ENCODE measurements around the gene URB1.
A peak's percentile ranks its signal among the peaks of the same experiment; 100 is the strongest.
"Not testable (repeated sequence)": the region's sequence is repeated elsewhere in the genome, so short reads cannot be mapped to it uniquely, and the experiment has no call there.

Gene URB1

DNA sequence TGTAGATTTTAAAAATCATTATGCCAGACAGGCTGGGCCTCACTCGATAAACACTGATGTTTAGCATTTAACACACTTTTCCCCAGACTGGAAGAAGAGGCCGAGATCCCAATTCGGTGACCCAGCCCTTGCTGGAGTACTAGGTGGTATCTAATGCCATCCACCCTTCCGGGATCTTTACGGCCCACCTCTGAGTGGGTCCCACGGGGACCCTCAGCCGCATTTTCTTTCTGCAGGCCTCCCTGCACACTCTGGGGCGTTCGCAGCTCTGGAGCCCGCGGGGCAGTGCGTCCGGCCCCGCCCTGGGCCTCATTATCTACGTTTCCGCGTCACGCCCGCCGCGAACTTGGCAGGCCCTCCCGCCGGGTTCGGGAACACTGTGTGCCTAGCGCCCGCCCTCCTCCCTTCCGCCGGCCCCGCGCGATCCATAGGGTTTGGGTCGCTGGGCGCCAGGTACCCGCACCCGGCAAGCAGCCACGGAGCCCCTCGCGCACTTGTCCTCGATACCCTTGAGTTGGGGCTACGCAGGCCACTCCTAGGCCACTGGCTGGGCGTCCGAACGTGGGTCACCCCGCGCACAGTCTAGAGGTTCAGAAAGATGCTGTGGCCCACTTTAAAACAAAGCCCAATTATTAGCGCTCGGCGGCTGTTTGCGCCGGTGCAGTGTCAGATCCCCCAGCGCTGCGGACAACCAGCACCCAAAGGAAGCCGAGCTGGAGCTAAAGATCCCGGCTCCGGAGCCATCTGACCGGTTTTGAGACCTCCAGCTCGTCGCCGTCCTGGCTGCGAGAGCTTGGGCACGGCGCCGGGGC lies 18.7 kb upstream of the URB1 start:
- peak; percentile 81 for DNase-seq (ENCODE audit: low spot score)

DNA sequence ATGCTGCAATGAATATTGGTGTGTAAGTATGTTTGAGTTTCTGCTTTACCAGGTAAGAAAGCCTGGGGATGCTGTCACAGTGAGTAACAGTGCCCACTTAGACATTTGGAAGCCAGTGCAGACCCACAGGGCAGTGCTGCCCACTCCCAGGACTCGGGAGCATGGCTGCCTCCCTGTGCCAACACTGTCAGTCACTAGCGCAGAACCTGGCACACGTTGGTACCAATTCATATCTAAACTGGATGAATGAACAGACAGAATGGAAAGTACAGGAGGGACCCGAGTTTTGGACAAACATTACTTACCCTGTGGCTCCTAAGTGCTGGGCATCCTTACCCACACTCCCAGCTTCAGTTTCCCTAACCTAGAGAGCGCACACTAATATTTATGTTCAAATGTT lies 18.1 kb upstream of the URB1 start:
- no peak for DNase-seq (ENCODE audit: low spot score)

DNA sequence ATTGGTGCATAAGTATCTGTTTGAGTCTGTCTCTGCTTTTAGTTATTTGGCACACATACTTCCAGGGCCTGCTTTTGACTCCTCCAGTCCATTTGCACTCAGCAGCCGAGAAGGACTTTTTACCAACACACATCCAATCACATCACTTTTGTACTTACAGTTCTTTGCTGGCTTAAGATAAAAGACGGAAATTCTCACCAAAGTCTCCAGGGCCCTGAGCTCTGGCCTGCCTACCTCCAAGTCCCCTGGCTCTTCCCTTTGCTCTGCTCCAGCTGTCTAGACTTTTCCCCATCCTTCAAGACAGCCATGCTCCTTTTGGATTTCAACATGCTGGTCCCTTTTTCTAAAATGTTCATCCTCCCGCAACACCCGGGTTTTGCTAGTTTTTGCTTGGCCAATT lies 17.5 kb upstream of the URB1 start:
- DNase-seq (ENCODE audit: low spot score): no peak

DNA sequence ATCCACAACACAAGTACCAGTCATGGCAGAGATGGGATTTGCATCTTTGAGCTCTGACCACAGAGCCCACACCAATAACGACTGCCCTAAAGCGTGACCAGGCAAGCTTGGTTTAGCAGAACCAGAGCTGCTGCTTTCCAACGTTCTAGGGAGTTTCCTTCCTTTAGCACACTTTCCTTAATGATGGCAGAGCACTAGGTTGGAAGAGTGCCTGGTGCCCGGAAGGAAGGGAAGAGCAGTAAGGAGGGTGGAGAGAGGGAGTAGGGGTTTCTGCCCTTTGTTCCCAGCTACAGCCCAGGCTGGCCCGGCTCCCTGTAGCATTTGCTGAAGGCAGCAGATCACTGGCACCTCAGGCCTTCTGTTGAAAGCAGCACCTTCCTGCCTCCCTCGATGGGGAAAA lies 13.6 kb upstream of the URB1 start:
- DNase-seq (ENCODE audit: low spot score): no peak

DNA sequence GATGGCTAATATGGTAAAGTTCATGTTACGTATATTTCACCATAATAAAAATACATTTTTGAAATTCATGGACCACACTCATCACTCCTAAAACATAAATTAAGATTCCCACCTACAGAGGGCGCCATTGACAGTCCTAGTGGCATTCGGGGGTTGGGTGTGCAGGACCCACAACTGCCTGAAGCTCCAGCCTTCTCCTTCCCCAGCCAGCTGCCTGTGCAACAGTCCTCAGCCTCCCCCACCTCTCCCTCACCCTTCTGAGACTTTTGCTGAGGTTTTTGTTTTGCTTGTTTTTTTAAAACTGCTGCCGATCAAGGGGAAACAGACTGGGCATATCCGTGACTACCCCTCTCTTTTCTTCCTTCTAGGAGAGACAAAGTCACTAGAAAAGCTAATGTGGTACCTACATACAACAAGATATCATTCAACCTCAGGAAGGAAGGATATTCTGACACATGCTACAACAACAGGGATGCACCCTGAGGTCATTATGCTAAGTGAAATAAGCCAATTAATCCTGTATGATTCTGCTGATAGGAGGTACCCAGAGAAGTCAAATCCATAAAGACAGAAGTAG lies 10.5 kb upstream of the URB1 start:
- peak; percentile 86 for DNase-seq (ENCODE audit: low spot score)

DNA sequence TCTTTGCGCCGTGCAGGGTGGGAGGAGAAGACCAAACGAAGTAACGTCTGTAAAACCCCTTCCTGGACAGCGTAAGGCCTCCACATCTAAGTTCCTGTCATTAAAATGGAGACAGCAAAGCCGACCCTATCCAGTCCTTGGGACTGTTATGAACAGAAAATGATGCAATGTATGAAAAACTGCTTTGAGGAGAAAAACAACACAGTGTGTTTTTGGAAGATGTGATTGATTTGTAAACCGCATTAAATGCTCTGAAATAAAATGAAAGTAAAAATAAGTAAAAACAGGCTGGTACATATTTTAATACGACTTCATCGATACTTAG lies 827 bp upstream of the URB1 start:
- no peak for DNase-seq (ENCODE audit: low spot score)

DNA sequence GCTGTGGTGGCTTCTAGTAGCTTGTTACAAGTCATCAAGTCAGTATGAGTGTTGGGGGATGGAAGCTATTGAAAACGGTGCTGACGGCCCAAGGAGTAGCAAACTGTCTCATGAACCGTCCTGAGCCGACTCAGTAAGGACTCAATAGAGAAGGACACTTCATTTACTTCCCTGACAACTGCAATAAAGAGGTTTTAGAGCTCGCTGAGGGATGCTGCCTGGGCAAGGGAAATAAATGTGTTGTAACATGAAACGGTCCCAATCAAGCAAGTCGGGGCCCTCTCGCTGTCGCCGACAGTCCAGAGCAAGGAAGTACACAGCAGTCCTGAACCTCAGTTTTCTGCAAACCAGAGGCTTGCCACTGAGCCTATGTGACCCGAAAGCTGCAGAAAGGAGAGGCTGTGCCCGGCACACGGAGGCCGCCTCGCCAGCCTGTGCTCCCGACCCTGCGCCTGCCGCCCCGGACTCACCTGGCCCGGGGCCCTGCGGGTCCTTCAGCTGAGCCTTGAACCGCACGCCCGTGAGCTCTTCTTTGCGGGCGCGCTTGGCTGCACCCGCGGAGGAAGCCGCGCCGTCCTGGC lies 423 bp downstream of the URB1 start:
- no peak for DNase-seq (ENCODE audit: low spot score)

DNA sequence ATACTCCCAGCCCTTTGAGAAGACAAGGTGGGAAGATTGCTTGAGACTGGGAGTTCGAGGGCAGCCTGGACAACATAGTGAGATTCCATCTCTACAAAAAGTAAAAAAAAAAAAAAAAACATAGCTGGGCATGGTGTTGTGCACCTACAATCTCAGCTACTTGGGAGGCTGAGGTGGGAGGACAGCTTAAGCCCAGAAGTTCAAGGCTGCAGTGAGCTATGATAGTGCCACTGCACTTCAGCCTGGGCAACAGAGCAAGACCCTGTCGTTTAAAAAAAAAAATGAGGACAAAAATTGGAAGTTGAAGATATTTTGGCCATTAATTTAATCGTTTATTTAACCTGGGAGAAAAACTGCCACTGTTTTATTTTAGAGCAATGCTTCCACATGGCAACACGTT lies 1.1 kb downstream of the URB1 start:
- DNase-seq (ENCODE audit: low spot score): no peak

DNA sequence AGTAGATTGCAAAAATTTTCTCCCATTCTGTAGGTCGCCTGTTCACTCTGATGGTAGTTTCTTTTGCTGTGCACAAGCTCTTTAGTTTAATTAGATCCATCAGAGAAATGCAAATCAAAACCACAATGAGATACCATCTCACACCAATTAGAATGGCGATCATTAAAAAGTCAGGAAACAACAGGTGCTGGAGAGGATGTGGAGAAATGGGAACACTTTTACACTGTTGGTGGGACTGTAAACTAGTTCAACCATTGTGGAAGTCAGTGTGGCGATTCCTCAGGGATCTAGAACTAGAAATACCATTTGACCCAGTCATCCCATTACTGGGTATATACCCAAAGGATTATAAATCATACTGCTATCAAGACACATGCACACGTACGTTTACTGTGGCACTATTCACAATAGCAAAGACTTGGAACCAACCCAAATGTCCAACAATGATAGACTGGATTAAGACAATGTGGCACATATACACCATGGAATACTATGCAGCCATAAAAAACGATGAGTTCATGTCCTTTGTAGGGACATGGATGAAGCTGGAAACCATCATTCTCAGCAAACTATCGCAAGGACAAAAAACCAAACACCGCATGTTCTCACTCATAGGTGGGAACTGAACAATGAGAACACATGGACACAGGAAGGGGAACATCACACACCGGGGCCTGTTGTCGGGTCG lies 2.1 kb downstream of the URB1 start:
- not testable (repeated sequence) for DNase-seq (ENCODE audit: low spot score)

DNA sequence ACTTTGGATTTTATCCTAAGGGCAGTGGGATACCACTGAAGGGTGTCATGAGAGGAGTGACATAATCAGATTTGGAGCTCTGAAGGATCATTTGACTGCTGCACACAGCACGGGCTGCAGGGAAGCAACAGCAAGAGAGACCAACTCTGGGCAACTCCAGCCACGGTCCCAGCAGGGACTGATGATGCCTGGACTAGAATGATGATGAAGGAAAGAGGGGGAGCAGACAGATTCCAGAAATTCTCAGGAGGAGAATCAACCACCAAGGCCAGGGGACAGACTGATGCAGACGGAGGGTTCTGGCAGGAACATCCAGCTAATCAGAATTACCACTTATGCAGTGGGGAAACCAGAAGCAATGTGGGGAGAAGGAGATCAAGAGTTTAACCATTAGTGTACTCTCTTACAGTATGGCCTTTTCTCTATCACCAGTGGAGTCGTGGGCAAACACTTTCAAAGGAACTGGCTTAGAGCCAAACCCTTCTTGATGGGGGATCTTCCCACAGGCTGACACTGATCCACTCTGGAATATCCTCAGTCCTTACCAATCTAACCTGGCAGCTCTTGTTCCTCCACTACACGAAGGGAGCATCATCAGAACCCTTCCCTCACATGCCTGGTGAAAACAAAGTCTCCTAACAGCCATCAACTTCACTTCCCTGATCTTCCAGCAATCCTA lies 3.3 kb downstream of the URB1 start:
- DNase-seq (ENCODE audit: low spot score): peak; percentile 76

DNA sequence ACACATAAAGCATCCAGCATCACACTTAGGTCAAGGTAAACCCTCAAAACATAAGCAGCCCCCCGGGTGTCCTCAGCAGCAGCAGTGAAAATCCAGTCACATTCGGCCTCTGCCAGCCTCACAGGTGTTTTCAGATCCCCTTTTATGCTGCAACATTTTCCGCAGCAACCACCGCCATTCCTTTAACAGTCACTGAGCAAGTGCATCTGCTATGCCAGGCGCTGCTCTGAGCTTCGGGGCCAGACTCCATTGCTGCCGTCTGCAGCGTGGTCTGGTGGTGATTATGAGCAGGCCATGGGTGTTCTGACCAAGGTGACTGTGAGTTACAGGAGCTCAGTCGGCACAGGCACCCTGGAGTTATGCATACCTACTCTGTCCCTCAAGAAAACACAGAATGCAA lies 4.5 kb downstream of the URB1 start:
- DNase-seq (ENCODE audit: low spot score): no peak

DNA sequence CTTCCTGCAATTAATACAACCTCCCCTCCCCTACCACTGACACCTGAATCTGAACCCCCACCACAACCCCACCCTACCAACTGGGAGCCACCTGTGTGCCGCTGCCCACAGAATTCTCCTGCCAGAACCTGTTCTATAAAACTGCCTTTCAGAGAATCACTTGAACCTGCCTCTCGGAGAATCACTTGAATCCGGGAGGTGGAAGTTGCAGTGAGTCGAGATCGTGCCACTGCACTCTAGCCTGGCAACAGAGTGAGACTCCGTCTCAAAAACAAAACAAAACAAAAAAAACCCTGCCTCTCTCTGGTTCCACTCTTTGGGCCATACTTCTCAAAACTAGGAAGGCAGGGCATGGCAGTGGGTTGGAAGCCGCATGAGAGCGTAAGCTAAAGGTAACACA lies 5.7 kb downstream of the URB1 start:
- no peak for DNase-seq (ENCODE audit: low spot score)

DNA sequence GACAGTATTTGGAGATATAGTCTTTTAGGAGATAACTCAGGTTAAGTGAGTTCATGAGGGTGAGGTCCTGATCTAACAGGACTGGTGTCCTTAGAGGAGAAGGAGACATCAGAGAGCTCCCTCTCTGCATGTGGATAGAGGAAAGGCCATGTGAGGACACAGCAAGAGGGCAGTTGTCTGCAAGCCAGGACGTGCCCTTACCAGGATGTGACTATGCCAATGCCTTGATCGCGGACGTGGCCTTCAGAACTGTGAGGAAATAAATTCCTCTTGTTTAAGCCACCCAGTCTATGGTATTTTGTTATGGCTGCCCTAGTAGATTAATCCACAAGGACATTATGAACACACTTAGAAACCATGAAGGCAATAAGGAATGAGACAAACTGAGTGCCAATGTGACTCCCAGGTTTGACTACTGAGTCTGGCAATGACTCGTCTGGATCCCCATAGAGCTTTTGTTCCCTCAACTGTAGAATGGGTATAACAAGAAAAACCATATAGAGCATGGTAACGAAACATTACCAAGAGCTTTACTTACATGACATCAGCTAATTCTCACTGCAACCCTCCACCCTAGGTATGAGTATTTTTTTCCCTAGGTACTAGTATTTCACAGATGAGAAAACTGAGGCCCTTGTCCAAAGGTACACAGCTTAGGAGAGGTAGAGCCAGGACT lies 6.5 kb downstream of the URB1 start:
- no peak for DNase-seq (ENCODE audit: low spot score)

DNA sequence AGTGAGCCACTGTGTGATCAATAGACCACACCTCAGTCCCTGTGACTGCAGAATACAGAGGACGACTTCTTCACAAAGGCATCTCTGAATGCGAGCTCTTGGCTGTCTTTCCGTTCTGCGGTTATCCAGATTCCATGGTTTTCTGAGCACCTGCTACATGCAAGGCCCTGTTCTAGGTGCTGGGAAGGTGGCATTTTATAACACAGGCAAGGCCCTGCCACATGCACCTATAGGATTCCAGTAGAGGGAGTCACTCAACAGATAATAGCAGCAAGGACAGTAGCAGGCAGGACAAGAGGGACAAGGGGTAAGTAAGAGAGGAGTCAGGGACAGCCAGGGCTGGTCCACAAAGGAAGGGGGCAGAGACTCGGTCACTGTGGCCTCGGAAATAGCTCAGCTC lies 9.0 kb downstream of the URB1 start:
- no peak for DNase-seq (ENCODE audit: low spot score)

DNA sequence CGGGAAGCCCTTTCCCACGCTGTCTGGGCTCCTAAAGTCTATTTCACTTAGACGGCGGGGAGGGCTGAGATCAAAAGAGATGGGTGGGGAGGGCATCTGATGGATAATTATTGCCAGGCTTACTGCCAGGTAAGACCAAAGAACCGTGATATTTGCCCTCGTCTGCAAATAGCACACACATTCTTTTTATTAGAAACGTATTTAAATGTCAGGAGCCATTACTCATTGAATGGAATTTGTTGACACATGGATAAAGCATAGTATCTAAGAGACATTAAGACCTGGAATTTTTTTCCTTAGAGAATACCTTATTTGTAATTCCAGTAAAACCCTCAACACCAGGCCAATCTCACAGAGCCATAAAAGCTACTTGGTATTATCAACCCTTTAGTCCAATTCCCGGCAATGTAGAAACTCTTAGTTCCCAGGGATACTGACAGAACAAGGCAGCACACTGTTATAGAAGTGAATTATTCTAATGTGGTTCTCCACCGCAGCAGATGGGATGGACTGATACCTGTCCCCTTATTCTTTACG lies 10.6 kb downstream of the URB1 start:
- peak; percentile 58 for DNase-seq (ENCODE audit: low spot score)

DNA sequence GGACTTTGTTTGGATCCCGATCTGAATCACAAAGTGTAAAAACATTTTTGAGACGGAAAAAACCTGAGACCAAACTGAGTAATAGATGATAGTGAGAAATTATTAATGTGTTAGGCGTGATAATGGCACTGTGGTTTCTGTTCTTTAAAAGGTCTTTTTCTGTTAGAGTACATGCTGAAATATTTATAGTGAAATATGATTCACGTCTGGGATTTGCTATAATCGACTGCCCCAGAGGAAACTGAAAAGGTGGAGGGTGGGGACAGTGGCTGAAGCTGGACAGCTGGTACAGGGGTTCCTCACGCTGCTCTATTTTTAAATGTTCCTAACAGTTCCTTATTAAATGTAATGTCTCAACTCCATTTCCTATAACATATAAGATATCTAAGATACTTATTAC lies 11.2 kb downstream of the URB1 start:
- DNase-seq (ENCODE audit: low spot score): no peak

DNA sequence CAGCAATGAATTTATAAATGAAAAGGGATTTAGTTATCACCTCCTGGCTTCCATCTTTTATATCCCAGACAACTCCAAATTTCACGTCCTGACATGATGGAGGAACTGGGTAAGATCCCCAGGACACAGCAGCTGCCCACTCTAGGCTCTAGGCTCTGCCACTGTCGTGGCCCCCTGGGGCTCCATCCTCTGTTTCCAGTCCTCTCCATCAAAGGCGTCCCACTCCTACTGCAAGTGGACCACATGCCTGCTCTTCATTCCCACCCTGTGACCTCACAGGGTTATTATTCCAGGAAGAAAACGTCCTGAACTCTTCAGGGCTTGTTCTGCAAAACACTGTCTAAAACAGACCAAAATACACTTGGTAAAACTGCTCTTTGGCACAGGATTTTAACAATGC lies 11.9 kb downstream of the URB1 start:
- no peak for DNase-seq (ENCODE audit: low spot score)

DNA sequence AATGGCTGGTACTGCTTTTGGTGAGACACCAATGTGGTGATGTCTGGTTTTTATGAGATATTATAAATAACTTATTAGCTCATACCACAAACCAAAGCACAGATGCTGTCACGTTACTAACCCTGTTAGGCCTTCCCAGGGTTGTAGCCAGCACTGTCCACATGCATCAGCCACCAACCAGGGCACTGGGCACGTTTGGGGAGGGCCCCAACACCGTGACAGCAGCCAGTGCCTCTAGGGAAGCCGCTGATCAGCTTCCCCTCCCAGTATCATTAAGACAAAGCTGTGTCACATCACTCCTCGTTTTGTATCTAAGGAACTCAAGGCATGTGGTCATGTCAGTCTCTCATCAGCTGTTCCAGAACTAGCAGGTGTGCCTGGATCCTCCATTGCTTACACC lies 13.9 kb downstream of the URB1 start:
- peak; percentile 26 for DNase-seq (ENCODE audit: low spot score)

DNA sequence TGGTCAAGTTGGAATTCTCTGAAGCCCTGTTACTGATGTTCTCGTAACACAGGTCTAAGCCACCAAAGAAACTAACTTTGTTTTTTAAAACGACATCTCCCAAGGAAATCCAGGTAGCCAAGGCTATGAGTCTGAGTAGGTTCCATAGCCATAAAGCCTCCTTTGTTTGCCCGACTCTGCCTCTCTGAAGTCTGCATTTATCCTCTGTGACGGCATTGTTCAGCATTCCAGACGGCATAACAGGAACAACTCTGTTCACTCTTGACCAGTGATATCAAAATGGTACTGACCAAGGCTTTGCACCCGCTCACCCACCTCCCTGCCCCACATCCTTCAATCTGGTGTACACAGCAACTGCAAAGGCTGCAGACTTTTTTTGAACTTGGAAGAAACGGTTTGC lies 14.8 kb downstream of the URB1 start:
- DNase-seq (ENCODE audit: low spot score): no peak

DNA sequence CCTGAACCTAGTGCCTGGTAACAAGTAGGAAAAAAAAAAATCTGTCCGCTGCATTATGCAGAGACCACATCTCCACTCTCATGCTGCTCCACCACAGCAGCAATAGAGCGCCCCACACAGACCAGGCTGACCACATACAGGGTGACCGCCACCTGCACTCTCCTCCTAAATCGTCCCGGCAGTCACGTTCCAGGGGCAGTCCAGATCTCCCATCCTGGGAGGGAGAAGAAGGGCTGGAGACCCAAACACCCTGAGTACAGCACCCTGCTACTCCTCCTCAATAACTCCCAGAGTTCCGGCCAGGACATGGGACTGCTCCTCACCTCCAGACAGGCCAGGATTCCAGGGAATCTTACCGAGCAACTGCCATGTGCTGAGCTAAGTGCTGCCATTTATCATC lies 15.3 kb downstream of the URB1 start:
- no peak for DNase-seq (ENCODE audit: low spot score)

DNA sequence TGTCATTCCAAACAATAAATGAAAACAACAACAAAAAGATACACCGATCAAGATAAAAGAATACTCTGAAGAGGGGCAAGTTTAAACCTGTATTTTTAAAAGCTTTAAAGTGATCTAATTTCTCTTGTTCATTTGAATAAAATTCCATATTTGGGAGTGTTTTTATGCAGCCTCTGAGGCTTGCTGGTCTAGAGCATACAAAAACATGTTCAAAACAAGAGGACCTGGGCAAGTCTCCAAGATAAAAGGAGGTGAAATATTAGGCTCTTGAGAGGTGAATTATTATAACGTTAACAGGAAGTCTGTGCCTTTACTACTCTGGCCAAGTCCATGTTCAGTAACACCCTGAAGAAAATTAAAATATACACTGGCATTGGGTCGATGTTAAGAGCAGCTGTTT lies 20.1 kb downstream of the URB1 start:
- DNase-seq (ENCODE audit: low spot score): no peak

DNA sequence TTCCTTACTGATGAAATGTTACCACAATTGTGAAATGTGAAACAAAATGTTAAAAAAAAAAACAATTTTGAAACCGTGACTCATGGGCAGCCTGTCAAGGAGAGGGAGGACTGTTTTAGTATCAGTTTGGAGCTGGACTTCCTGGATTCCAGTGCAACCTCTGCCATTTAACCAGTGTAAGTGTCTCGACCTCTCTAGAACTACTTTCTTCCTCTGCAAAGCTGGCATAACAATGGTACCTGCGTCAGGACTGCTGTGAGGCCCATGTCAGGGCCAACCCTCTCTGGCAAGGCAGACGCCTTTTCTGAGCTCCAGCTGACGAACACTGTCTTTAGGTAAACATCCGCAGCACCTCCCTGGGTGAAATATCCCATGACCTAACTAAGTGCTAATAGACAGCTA lies 20.9 kb downstream of the URB1 start:
- DNase-seq (ENCODE audit: low spot score): peak; percentile 84

All from GM03348 (cell line).